Mucosa of descending colon (tissue), 3 donors: Measurements from ENCODE around the gene IKBKE. TPM values are rescaled to one million over a fixed set of nuclear protein-coding genes. Genes with fewer than 3 reads are reported as not detected.
A peak's percentile ranks its signal among the peaks of the same experiment; 100 is the strongest.

Experiments used
- ATAC-seq: fragments of 200-7000 bp; cut with Tn5 transposase; one replicate; pipeline ENCODE4 v1.9.1; 2020; ENCODE audit warnings: mild to moderate bottlenecking, moderate library complexity
- DNase-seq, 3 donors: peaks; one replicate each; pipeline ENCODE4 v3.0.0-alpha.2; 2020
- H3K36me3 ChIP-seq: fragments of 200-600 bp; one replicate; pipeline ENCODE4 v1.8.0; 2021; ENCODE audit warnings: low read depth, mild to moderate bottlenecking
- H3K4me1 ChIP-seq: fragments of 200-600 bp; one replicate; pipeline ENCODE4 v1.8.0; 2021; ENCODE audit warnings: low read depth, mild to moderate bottlenecking
- H3K4me3 ChIP-seq: fragments of 200-600 bp; one replicate; pipeline ENCODE4 v1.8.0; 2021; ENCODE audit warnings: mild to moderate bottlenecking
- H3K9me3 ChIP-seq: fragments of 200-600 bp; one replicate; pipeline ENCODE4 v1.8.0; 2021; ENCODE audit warnings: mild to moderate bottlenecking
- CTCF ChIP-seq: fragments of 200-600 bp; IDR thresholded peaks from one replicate; pipeline ENCODE4 v1.8.0; 2022; ENCODE audit warnings: antibody characterized with exemption, mild to moderate bottlenecking
- intact Hi-C, 2 donors: fragments of 100-400 bp; cut with DNase I in 1 of 2; cut with micrococcal nuclease in 1 of 2; formaldehyde crosslinking; loops; one replicate each; pipeline versions ENCODE4 v1.11.0 to v1.11.1; 2022; cut with DNase I, micrococcal nuclease
- total RNA-seq, 3 donors: library from RNA; stranded (reverse); fragmentation: NEBNext Ultra II Directional in 2 of 3; extraction: Animal tissue kit (Norgen Biotek cat#: 25700) in 2 of 3; gene quantifications; one replicate each; pipeline versions ENCODE4 v1.2.1 to v1.2.4, GENCODE V29; 2021 to 2023
- donor health status: DM: no; HTN: no; CAD: no; lungs with moderate emphysema.
- donor health status: DM: no; HTN: no; CAD: no.
- donor health status: DM: no; HTN: yes; CAD: no.

The IKBKE gene
- total RNA-seq, 3 donors from 2014 or later, result 9.7 to 24.7 (median 16.4) TPM

GRCh38 chr1:206502812-206503211 is 32.5 kb downstream of the IKBKE start:
- ATAC-seq (no peak), DNase-seq (no peak)
- intact Hi-C loops, result no loop called here
- H3K4me3 ChIP-seq, result no peak overlapping the region
- no peak for TF ChIP-seq CTCF
- H3K9me3 ChIP-seq, result no peaks in the 10 kb centered on the region
- no peaks in the 10 kb centered on the region for H3K36me3 ChIP-seq
- H3K4me1 ChIP-seq, result peaks cover under 1% of the 10 kb centered on the region

GRCh38 chr1:206503591-206504362 is 33.5 kb downstream of the IKBKE start:
- DNase-seq (peak in 2 of 3 donors; percentile 27 to 34), ATAC-seq (peak; percentile 32)
- intact Hi-C loops, result no loop called here
- no peak for TF ChIP-seq CTCF
- Histone ChIP-seq H3K4me3 (no peak overlapping the region), H3K9me3 (no peaks in the 10 kb centered on the region), H3K4me1 (peaks cover 8% of the 10 kb centered on the region), H3K36me3 (no peaks in the 10 kb centered on the region)

GRCh38 chr1:206504363-206504713 is 34.1 kb downstream of the IKBKE start:
- no peak for DNase-seq
- no peak for ATAC-seq
- Histone ChIP-seq H3K4me1 (peaks cover 8% of the 10 kb centered on the region), H3K9me3 (no peaks in the 10 kb centered on the region), H3K4me3 (no peak overlapping the region), H3K36me3 (no peaks in the 10 kb centered on the region)
- intact Hi-C loops, result no loop called here
- TF ChIP-seq CTCF, result no peak

DNA sequence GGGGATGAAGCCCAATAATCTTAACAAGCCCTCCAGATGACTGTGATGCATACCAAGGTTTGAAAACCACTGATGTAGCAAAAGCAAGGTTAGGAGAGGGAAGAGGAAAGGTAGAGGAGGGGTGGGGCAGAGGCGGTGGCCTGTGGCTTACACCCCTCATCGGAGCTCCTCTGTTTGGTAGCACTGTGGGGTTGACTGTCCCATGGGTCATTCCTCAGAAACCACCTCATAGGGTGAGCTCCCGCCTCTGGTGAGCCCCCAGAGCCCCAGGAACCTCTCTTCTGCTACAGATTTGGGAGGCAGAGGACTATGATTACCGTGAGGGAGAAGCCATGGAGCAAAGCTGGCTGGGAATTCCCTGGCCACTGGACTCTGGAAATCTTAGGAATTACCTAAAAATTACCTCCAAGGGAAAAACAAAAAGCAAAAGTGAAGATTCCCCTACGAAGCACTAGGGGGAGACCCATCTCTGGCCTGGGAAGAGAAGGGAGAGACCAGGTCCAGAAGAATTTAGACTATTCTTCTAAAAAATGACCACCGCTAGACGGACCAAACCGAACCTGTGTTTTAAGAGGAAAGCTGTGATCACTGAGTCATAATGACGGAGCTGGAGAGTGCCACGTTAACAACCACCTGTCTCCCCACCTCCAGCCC is 35.6 kb downstream of the IKBKE start:
- peak in 1 of 3 donors; percentile 16 for DNase-seq
- Histone ChIP-seq H3K36me3 (no peaks in the 10 kb centered on the region), H3K4me1 (peaks cover 8% of the 10 kb centered on the region), H3K9me3 (no peaks in the 10 kb centered on the region), H3K4me3 (no peak overlapping the region)
- peak; percentile 22 for TF ChIP-seq CTCF
- no peak for ATAC-seq
- intact Hi-C loops, result no loop called here

GRCh38 chr1:206506405-206507283 is 36.4 kb downstream of the IKBKE start:
- Histone ChIP-seq H3K36me3 (no peaks in the 10 kb centered on the region), H3K9me3 (no peaks in the 10 kb centered on the region), H3K4me1 (peaks cover 8% of the 10 kb centered on the region), H3K4me3 (peak overlapping the region; percentile 26)
- TF ChIP-seq CTCF, result no peak
- DNase-seq, result peak in 2 of 3 donors; percentile 40 to 64
- intact Hi-C loops, result no loop called here
- peak; percentile 45 for ATAC-seq
